Naive thymus-derived CD8-positive, alpha-beta T cell (primary cell): ENCODE data around the gene GGCT. TPM values are rescaled to one million over a fixed set of nuclear protein-coding genes. Genes with fewer than 3 reads are reported as not detected.

ENCODE experiments used
- ATAC-seq, 2 donors: fragments of 150-1000 bp; cut with Tn5 transposase in 1 of 2; sonication (Bioruptor Pico), chemical (Tn5 transposase) in 1 of 2; 1 replicate in 1 of 2; 2 replicates in 1 of 2; pipeline ENCODE4 v1.10.0; 2021; ENCODE audit warnings: mild to moderate bottlenecking in 2 of 2, moderate library complexity in 2 of 2
- POLR2A ChIA-PET: fragments of 350-600 bp; sonication (Branson Sonifier 250); formaldehyde crosslinking; loops from one replicate; lab custom pipeline; 2021; ENCODE audit warnings: antibody characterized with exemption; lab: Charles Lee
- DNase-seq, 10 donors: peaks; one replicate each; pipeline versions ENCODE4 v3.0.0 to v3.0.0-alpha.2; 2020 to 2022
- H3K27ac Mint-ChIP-seq, 10 donors: one replicate each; pipeline ENCODE4 v1.8.0; 2020 to 2022; ENCODE audit warnings: mild to moderate bottlenecking in 10 of 10, mixed read lengths in 10 of 10, moderate library complexity in 4 of 10, inconsistent platforms in 1 of 10
- H3K27me3 Mint-ChIP-seq, 5 donors: one replicate each; pipeline ENCODE4 v1.8.0; 2021 to 2022; ENCODE audit warnings: mixed read lengths in 5 of 5
- H3K36me3 Mint-ChIP-seq, 3 donors: one replicate each; pipeline ENCODE4 v1.8.0; 2020 to 2022; ENCODE audit warnings: mixed read lengths in 3 of 3, mild to moderate bottlenecking in 2 of 3, inconsistent platforms in 1 of 3
- H3K4me1 Mint-ChIP-seq, 4 donors: one replicate each; pipeline ENCODE4 v1.8.0; 2021 to 2022; ENCODE audit warnings: mixed read lengths in 4 of 4
- H3K4me3 Mint-ChIP-seq, 10 donors: one replicate each; pipeline ENCODE4 v1.8.0; 2020 to 2022; ENCODE audit warnings: mild to moderate bottlenecking in 10 of 10, mixed read lengths in 10 of 10, moderate library complexity in 6 of 10, inconsistent platforms in 1 of 10
- H3K9me3 Mint-ChIP-seq, 9 donors: one replicate each; pipeline ENCODE4 v1.8.0; 2020 to 2022; ENCODE audit warnings: mixed read lengths in 9 of 9, mild to moderate bottlenecking in 3 of 9, inconsistent platforms in 1 of 9, moderate library complexity in 1 of 9
- polyA plus RNA-seq, 3 donors: library from polyadenylated mRNA; unstranded; fragments of 300-500 nt; fragmentation: Illumina TruSeq; gene quantifications; one replicate each; pipeline ENCODE4 v1.2.3, GENCODE V29; 2021
- total RNA-seq, 8 experiments: library from RNA in 2 of 8; stranded (reverse) in 2 of 8; gene quantifications; one replicate each; pipeline ENCODE4 v1.2.3 and lab custom pipeline; 2021 to 2026

GGCT gene
- total and polyA plus RNA-seq, 5 experiments from 2014 or later: 13.8 to 28.2 (median 26.0) TPM

- H3K27ac Mint-ChIP-seq: no peak overlapping the region
- POLR2A ChIA-PET: no interaction called here
- H3K4me3 Mint-ChIP-seq: no peak overlapping the region
- ATAC-seq (no peak), DNase-seq (no peak)
- no peaks in the 10 kb centered on the region for H3K9me3 Mint-ChIP-seq
- no peaks in the 10 kb centered on the region for H3K27me3 Mint-ChIP-seq
- no peaks in the 10 kb centered on the region for H3K4me1 Mint-ChIP-seq
- H3K36me3 Mint-ChIP-seq: peaks cover 0 to 48% (median 17%) of the 10 kb centered on the region in 3 donors
Measured at GRCh38 chr7:30451539-30452279, 52.9 kb downstream of the GGCT start.

GRCh38 chr7:30450983-30451497 is 53.6 kb downstream of the GGCT start:
- no peaks in the 10 kb centered on the region for H3K9me3 Mint-ChIP-seq
- H3K36me3 Mint-ChIP-seq: peaks cover 0 to 43% (median 16%) of the 10 kb centered on the region in 3 donors
- DNase-seq: no peak
- no peak overlapping the region for H3K4me3 Mint-ChIP-seq
- POLR2A ChIA-PET: interaction anchor here (0.6 to 0.7 kb wide), 2 partner anchors 11 to 154 kb away, joined by 3 read pairs; no protein-coding TSS in a partner anchor
- H3K4me1 Mint-ChIP-seq: peaks cover 0 to 4% (median 3%) of the 10 kb centered on the region in 4 donors
- no peaks in the 10 kb centered on the region for H3K27me3 Mint-ChIP-seq
- no peak overlapping the region for H3K27ac Mint-ChIP-seq
- ATAC-seq: no peak

- Mint-ChIP-seq H3K9me3 (no peaks in the 10 kb centered on the region), H3K4me3 (no peak overlapping the region), H3K4me1 (peaks cover 0 to 9% (median 5%) of the 10 kb centered on the region in 4 donors), H3K27ac (no peak overlapping the region), H3K27me3 (no peaks in the 10 kb centered on the region), H3K36me3 (peaks cover 0 to 43% (median 16%) of the 10 kb centered on the region in 3 donors)
- DNase-seq (no peak), ATAC-seq (no peak)
- POLR2A ChIA-PET: interaction anchor here (0.6 to 0.7 kb wide), 2 partner anchors 11 to 154 kb away, joined by 3 read pairs; no protein-coding TSS in a partner anchor
Measured at GRCh38 chr7:30450240-30450982, 54.2 kb downstream of the GGCT start.

- peaks cover 0 to 9% (median 5%) of the 10 kb centered on the region in 4 donors for H3K4me1 Mint-ChIP-seq
- no peak overlapping the region for H3K27ac Mint-ChIP-seq
- H3K4me3 Mint-ChIP-seq: no peak overlapping the region
- POLR2A ChIA-PET: no interaction called here
- no peaks in the 10 kb centered on the region for H3K27me3 Mint-ChIP-seq
- DNase-seq (no peak), ATAC-seq (no peak)
- peaks cover 0 to 33% (median 13%) of the 10 kb centered on the region in 3 donors for H3K36me3 Mint-ChIP-seq
- H3K9me3 Mint-ChIP-seq: no peaks in the 10 kb centered on the region
Measured at GRCh38 chr7:30448461-30449189, 56.0 kb downstream of the GGCT start.

GRCh38 chr7:30447466-30447865 is 57.2 kb downstream of the GGCT start:
- Mint-ChIP-seq H3K27ac (peak overlapping the region in 2 of 10 donors; percentile 27 to 41), H3K9me3 (no peaks in the 10 kb centered on the region), H3K36me3 (peaks cover 0 to 28% (median 13%) of the 10 kb centered on the region in 3 donors), H3K4me3 (no peak overlapping the region), H3K4me1 (peaks cover 0 to 9% (median 5%) of the 10 kb centered on the region in 4 donors), H3K27me3 (no peaks in the 10 kb centered on the region)
- no peak for DNase-seq
- no peak for ATAC-seq
- POLR2A ChIA-PET: no interaction called here

Other genes starting within 250 kb of the GGCT start
- 10 to 100 TPM; 28.8 to 29.4 TPM for gene ZNRF2, start 220.2 kb downstream of the GGCT start, total RNA-seq
- 1 to 10 TPM; 1.1 to 2.3 (median 2.2) TPM for gene ZNRF2, start 220.2 kb downstream of the GGCT start, polyA plus RNA-seq
- 10 to 100 TPM; 16.9 to 18.9 TPM for gene NOD1, start 26.0 kb downstream of the GGCT start, total RNA-seq
- 1 to 10 TPM; 5.7 to 9.3 (median 6.4) TPM for gene NOD1, start 26.0 kb downstream of the GGCT start, polyA plus RNA-seq
- gene GARS1, start 90.0 kb upstream of the GGCT start, total RNA-seq: 100 to 1,000 TPM; 121 to 130 TPM
- 100 to 1,000 TPM in 1 of 3 donors, 10 to 100 TPM in 2; 64.4 to 102 (median 73.0) TPM for gene GARS1, start 90.0 kb upstream of the GGCT start, polyA plus RNA-seq
- not detected for gene CRHR2, start 177.6 kb upstream of the GGCT start, total RNA-seq
- gene CRHR2, start 177.6 kb upstream of the GGCT start, polyA plus RNA-seq: under 1 TPM in 1 of 3 donors, not detected in 2; 0.06 TPM
- gene INMT, start 247.3 kb upstream of the GGCT start, total RNA-seq: under 1 TPM; 0.52 to 0.77 TPM
- not detected for gene INMT, start 247.3 kb upstream of the GGCT start, polyA plus RNA-seq